GM19455 (cell line): Measurements from ENCODE around the gene PHACTR1.

Experiments
- ATAC-seq: cut with Tn5 transposase; IDR thresholded peaks from one replicate; pipeline ENCODE4 v1.9.1; 2021; ENCODE audit not compliant: unreplicated experiment

Gene PHACTR1

GRCh38 chr6:13274707-13275434, 558.3 kb downstream of the PHACTR1 start:
- ATAC-seq = no peak

DNA sequence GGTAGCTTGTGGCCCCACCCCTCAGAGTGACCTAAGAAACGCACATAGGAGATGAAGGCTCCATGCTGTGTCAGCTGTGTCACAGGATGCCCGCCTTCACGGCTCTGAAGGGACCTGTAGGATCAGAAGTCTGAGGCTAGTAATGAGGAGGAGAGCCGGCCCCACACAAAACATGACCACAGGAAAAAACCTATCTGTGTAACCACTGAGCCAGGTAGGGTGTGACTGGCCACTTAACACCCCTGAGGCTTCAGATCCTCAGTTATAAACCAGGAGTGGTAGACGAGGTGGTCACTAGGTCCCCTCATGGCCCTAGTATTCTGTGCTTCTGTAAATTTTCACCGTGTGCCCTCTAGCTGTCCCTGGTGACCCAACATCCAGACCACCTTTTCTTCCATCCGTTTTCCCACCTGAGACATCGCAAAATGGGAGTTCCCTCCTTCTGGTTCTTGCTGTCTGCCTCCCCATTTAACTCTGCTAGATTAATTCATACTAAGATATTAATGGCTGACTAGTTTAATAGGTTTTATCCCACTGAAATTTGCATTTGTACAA, 558.9 kb downstream of the PHACTR1 start:
- ATAC-seq = no peak

GRCh38 chr6:13277231-13277630, 560.7 kb downstream of the PHACTR1 start:
- ATAC-seq = no peak

DNA sequence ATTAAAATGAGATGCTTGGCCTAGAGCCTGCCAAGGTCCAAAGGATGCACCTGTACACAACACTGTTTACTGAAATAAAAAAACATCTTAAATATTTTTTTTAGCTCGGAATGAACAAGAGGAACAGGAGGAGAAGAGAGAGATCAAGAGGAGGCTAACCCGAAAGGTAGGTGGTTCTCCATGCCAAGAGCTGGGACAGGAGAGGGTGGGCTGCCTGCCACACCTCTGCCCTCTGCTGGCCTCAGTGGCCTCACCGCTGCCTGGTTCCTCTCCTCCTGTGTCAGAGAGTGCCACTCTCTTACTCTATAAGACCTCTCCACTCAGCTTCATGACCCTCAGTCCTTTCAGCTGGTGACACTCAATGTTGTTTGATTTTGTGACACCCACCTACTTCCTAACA, 561.6 kb downstream of the PHACTR1 start:
- no peak for ATAC-seq

DNA sequence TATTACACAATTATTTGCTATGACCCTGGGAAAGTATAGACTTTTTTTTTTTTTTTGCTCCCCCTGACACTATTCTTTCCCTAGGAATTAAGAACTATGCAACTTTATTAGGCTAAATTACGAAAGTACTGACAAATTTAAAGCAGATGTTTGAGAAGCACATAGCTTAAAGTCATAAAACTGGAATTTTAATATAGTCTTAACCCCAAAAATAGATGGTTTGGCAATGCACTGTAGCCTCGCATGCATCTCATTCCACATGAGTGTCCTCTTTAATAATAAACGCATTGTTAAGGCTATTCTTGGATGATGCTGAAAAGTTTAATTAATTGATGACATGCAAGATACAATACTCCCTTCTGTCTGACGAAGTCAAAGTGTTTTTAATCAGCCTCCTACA, 562.4 kb downstream of the PHACTR1 start:
- no peak for ATAC-seq

GRCh38 chr6:13280254-13280653, 563.7 kb downstream of the PHACTR1 start:
- ATAC-seq = no peak

DNA sequence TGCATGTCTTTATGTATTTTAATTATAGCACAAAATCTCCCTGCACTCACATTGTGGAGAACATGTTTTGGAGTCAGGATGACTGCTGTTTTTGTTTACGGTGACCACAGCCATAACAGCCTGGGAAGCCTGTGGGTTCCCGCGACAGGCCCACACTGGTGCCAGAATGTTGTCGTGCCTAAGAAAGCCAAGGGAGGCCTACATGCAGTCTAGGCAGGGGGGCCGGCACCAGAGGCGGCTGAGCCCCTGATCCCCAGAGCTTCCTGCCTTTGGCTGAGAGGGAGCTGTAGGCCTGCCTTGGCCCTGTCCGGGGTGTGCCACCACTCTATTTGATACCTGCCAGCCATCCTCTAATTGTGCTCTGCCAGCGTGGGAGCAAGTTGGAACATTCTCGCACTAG, 565.1 kb downstream of the PHACTR1 start:
- no peak for ATAC-seq

DNA sequence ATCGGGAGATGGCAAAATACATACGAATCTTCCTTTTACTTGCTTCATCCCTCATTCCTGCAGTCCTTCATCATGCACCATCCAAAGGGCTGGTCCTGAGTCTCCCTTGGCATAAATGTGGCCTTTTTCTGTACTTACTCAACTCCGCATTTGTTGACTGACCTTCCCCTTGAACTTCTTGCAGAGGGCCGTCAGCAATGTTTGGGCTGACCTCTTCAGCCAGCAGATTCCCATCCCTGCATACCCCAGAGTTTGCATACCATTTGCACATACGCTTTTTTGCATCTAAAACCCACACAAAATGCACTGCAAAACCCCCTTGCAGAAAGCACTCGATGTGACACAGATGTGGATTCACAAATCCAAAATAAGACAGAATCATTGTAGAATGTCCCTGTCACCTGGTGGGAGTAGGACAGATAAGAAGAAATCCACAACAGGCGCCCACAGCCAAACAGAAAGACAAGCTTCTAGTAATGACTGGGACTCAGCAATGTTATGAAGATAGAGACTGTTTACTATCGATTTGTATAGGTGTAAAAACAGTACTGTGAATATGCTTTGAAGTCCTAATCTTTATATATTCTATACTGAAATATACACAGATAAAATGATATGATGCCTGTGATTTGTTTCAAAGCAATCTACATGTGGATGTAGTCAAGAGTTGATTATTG, 566.0 kb downstream of the PHACTR1 start:
- ATAC-seq = no peak

- ATAC-seq = no peak
These were observed 566.8 kb downstream of the PHACTR1 start for GRCh38 chr6:13283331-13283730.

DNA sequence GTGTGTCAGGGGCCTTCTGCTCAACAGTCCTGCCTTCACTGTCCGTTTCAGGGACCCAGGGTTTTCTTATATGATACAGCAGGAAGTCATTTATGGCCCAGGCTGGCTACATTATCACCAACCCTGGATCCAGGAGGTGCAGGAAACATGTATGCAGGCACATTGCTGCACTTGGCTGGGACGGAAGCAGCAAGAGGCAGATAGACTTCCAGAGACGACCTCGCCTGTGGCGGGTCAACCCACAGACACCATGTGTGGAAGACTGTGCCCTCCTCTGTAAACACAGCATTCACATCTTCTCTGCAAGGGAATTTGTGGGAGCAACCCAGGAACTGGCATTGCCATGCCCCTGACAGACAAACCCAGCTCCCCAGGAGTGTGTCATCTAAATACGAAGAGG, 568.1 kb downstream of the PHACTR1 start:
- no peak for ATAC-seq

DNA sequence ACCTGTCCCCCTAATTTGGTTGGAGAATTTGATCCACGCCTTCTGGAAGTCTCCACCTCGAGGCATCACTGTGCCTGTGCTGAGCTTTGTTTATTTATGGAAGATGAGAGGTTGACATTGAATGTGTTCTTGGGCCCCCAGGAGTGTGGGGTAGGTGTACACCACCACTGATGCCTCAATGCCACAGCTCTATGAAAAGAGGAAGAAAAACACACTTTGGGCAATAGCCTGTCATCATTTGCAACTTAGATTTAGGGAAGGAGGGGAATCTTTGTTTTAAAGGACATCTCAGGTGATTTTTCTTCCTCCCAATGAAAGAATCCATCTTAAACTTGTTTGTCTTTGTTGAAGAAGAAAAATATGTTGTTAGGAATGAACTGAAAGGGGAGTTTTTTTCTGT, 569.1 kb downstream of the PHACTR1 start:
- no peak for ATAC-seq

- ATAC-seq = no peak
These were observed 569.6 kb downstream of the PHACTR1 start for GRCh38 chr6:13286181-13286580.

DNA sequence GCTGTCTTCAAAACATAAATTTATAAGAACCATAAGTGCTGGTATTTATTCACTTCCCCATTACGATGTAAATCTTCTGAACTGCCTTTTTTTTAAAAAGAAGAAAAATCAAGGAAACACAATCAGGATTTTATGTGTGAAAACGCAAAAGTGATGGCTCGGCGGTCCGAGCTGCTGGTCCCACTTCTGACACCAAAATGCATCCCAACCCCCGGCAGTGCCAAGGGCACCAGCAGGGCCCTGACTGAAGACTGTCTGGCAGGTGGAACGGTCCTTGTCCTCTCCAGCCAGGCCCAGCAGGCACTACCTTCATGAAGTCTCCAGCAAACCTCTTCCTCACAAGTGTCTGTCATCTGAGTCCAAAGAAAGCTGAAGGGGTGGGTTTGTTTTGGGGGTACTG, 570.5 kb downstream of the PHACTR1 start:
- no peak for ATAC-seq

DNA sequence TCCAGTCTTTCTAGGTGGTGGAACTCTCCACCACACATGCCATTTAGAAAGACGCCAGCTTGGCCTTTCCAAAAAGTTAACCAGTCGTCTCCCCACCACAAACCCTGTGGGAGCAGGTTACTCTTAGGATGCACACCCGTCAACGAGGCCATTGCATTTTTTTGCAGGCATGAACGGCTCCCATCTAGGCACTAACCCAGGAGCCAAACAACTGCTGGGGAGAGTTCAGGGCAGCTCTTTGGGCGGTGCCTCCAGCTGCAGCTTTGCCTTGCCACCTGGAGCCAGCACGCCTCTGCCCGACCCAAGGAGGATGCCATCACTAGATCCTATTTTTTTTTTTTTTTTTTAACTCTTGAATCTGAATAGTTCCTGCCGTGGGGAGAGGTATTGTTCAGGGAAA, 571.9 kb downstream of the PHACTR1 start:
- no peak for ATAC-seq

- ATAC-seq = no peak
These were observed 572.4 kb downstream of the PHACTR1 start for GRCh38 chr6:13288969-13289391.

DNA sequence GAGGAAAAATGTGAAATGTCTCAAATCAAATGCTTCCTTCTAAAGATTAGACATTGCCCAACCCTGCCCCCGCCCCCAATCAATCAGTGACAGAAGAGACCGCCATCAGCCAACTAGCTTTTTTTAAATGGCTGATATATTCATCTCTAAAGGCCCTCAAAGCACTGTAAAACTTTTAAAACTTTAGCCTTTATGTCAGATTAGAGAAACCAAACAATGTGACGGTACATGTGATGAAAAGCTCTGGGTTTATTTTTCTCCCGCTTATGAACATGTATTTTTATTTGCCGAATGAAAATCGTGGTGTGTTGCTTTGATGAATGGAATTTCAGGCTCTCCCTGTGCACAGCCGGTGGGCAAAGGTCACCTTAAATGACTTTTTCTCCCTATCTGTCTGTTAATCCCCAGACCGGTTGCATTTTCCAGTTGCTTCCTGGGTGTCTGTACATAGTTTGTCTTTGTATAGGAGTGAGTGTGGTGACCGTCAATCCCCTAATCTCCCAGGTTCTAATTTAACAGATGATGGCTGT, 573.3 kb downstream of the PHACTR1 start:
- no peak for ATAC-seq

GRCh38 chr6:13290335-13290734, 573.8 kb downstream of the PHACTR1 start:
- ATAC-seq = no peak

DNA sequence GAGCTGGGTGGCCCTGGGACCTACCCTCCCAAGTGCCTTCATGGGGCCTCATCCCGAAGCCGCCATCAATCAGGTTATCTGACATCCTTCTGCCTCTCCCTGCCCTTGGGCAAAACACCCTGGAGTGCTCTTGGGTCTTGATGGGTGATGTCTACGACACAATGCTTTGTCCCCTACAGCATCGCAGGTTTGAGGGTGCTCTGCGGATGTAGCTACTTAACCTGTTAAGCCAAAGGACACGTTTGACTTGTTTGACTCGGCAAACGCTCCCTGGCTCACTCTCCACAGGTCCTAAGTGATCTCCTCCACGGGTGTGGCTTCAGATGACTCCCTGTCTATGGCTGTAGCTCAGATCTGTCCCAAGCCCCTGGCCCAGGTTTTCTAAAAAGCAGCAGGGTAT, 576.2 kb downstream of the PHACTR1 start:
- ATAC-seq = no peak

GRCh38 chr6:13294499-13295069, 578.0 kb downstream of the PHACTR1 start:
- ATAC-seq = no peak

DNA sequence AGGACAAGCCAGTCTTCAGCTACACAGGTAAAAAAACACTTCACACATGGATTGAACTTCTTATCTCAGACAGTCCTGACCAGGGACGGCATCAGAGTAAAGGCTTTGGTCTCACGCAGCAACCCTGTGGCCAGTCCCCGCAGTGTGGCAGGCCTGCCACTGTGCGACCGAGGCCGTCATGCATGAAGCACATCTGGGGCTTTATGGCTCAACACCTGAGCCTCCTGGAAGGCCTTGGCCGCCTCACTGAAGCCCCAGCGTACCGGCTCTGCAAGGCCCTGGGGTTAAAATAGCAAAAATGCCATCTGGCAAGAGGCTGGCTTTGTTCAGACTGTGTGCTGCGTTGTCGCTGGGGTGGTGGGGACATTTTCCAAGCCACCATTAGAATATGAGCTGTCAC, 579.0 kb downstream of the PHACTR1 start:
- ATAC-seq = no peak

DNA sequence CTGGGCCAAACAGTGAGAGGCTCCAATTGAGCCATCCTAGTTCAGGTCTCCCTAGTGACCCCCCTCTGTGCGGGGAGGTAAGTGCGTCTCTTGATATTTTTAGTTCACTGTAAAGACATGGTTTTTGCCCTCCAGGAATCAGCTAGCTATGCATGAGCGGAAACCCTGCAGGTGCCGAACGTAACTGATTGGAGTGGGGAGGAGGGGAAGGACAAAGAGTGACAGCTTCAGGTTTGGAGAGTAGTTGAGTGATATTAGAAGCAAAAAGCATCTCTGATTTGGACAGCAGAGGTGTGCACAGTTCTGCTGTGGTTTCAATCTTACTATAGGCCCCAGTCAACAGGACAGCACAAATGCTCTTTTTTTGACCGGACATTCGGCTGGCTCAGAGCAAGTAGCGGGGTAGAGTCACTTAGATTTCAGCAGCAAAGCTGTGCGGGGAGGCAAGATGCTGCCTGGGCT, 580.0 kb downstream of the PHACTR1 start:
- ATAC-seq = no peak

DNA sequence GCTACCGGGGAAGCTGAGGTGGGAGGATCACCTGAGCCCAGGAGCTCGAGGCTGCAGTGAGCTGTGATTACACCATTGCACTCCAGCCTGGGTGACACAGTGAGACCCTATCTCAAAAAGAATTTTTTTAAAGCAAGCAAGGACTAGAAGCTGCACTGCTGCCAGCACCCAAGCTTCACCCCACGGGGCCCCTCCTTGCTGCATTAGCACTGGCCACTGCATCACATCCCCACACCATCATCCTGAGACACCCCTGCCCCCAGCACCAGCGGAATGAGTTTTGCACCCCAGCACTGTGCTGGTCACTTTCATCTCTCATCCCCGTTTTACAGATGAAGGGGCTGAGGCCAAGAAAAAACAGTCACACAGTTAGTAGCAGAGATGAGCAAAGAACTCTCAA, 580.8 kb downstream of the PHACTR1 start:
- no peak for ATAC-seq
